PC-3 (cell line): ENCODE results near the gene SPINDOC. TPM values are rescaled to one million over a fixed set of nuclear protein-coding genes. Genes with fewer than 3 reads are reported as not detected.

Source experiments
- ATAC-seq: fragments of 200-7000 bp; cut with Tn5 transposase; 2 replicates; pipeline ENCODE4 v1.9.1; 2020; ENCODE audit warnings: mild to moderate bottlenecking, moderate library complexity
- BruUV-seq: library from RNA; stranded (reverse); fragments of 400-500 nt; replicated peaks from 2 replicates; lab custom pipeline; 2021; lab: Mats Ljungman, UMichigan
- CTCF ChIA-PET: fragments of 300-600 bp; sonication (Branson Sonifier 250); formaldehyde crosslinking; loops from one replicate; lab custom pipeline; 2022; ENCODE audit warnings: antibody characterized with exemption; lab: Charles Lee
- POLR2A ChIA-PET: fragments of 300-600 bp; sonication (Branson Sonifier 250); formaldehyde crosslinking; loops from one replicate; lab custom pipeline; 2022; ENCODE audit warnings: antibody characterized with exemption; ENCODE audit not compliant: unreplicated experiment; lab: Charles Lee
- DNase-seq: peaks from one replicate; pipeline ENCODE4 v3.0.0-alpha.2; 2015
- H2AFZ ChIP-seq: fragments of 300-600 bp; sonication (generic); 2 replicates; pipeline ENCODE4 v1.6.0; 2016; ENCODE audit warnings: antibody characterized with exemption, low read length
- H3F3A ChIP-seq: fragments of 300-600 bp; sonication (generic); one replicate; pipeline ENCODE4 v1.6.0; 2017; ENCODE audit warnings: antibody characterized with exemption, low read length, control low read depth, mild to moderate bottlenecking; ENCODE audit not compliant: unreplicated experiment
- H3K27ac ChIP-seq: fragments of 300-600 bp; sonication (generic); 2 replicates; pipeline ENCODE4 v1.5.1; 2016; ENCODE audit warnings: mild to moderate bottlenecking, low read length
- H3K27me3 ChIP-seq: fragments of 300-600 bp; sonication (generic); 2 replicates; pipeline ENCODE4 v1.6.1; 2016; ENCODE audit warnings: low read length, mixed read lengths
- H3K36me3 ChIP-seq: fragments of 300-600 bp; sonication (generic); 2 replicates; pipeline ENCODE4 v1.6.1; 2016; ENCODE audit warnings: low read depth, mixed run types, low read length, mixed read lengths
- H3K4me1 ChIP-seq: fragments of 300-600 bp; sonication (generic); 2 replicates; pipeline ENCODE4 v1.5.1; 2016; ENCODE audit warnings: low read length; ENCODE audit not compliant: insufficient read depth
- H3K4me2 ChIP-seq: fragments of 300-600 bp; sonication (generic); 2 replicates; pipeline ENCODE4 v1.6.0; 2016; ENCODE audit warnings: low read length
- H3K4me3 ChIP-seq: fragments of 300-600 bp; sonication (generic); 2 replicates; pipeline ENCODE4 v1.5.1; 2016; ENCODE audit warnings: mild to moderate bottlenecking, low read length, mixed read lengths
- H3K79me2 ChIP-seq: fragments of 300-600 bp; sonication (generic); 2 replicates; pipeline ENCODE4 v1.6.1; 2017; ENCODE audit warnings: low read length, mixed read lengths
- H3K9ac ChIP-seq: fragments of 300-600 bp; sonication (generic); 2 replicates; pipeline ENCODE4 v1.6.0; 2016; ENCODE audit warnings: mild to moderate bottlenecking, low read length
- H3K9me2 ChIP-seq: fragments of 300-600 bp; sonication (generic); replicated peaks from 2 replicates; pipeline ENCODE4 v1.6.1; 2016; ENCODE audit warnings: mixed run types, low read length, mixed read lengths
- H3K9me3 ChIP-seq: fragments of 300-600 bp; sonication (generic); 2 replicates; pipeline ENCODE4 v1.6.1; 2016; ENCODE audit warnings: low read length, mixed read lengths
- H4K20me1 ChIP-seq: fragments of 300-600 bp; sonication (generic); 2 replicates; pipeline ENCODE4 v1.6.1; 2016; ENCODE audit warnings: low read length, mixed read lengths
- CTCF ChIP-seq: fragments of 300-600 bp; sonication (generic); conservative IDR thresholded peaks from 2 replicates; pipeline ENCODE4 v1.5.1; 2017; ENCODE audit warnings: antibody characterized with exemption, low read depth, mild to moderate bottlenecking, low read length
- EZH2 ChIP-seq: fragments of 300-600 bp; sonication (generic); IDR thresholded peaks from one replicate; pipeline ENCODE4 v1.6.1; 2017; ENCODE audit warnings: antibody characterized with exemption, mild to moderate bottlenecking, low read length; ENCODE audit not compliant: unreplicated experiment
- EZH2phosphoT487 ChIP-seq: fragments of 300-600 bp; sonication (generic); IDR thresholded peaks from 2 replicates; pipeline ENCODE4 v1.6.1; 2018; ENCODE audit warnings: mild to moderate bottlenecking, antibody characterized with exemption, low read length, borderline replicate concordance
- intact Hi-C: fragments of 100-400 bp; cut with micrococcal nuclease; formaldehyde crosslinking; loops from 2 replicates; pipeline ENCODE4 v1.9.0; 2023
- total RNA-seq: library from RNA; depleted of rRNA; stranded (reverse); fragments of >200 nt; gene quantifications from 2 replicates; pipeline ENCODE4 v1.2.3, GENCODE V29; 2014

The SPINDOC gene
- total RNA-seq, 1 experiment from 2014 or later, result 61.5 TPM

GRCh38 chr11:63839508-63840355 is 26.5 kb downstream of the SPINDOC start:
- ChIA-PET CTCF (interaction anchor here (0.6 to 3.0 kb wide), 2 partner anchors 32 to 175 kb away, joined by 3 to 20 read pairs; no protein-coding TSS in a partner anchor), POLR2A (interaction anchor here (0.6 kb wide), 1 partner anchor 55 kb away, joined by 3 read pairs; no protein-coding TSS in a partner anchor)
- Histone ChIP-seq H3K4me2 (peak overlapping the region; percentile 94), H3K9me3 (no peaks in the 10 kb centered on the region), H3K27me3 (no peaks in the 10 kb centered on the region), H3K79me2 (peaks cover 56% of the 10 kb centered on the region), H3K36me3 (peaks cover 8% of the 10 kb centered on the region; the same call in 1 of the 2 replicates), H3K4me1 (peaks cover 47% of the 10 kb centered on the region), H3K9me2 (no peaks in the 10 kb centered on the region), H3K9ac (peak overlapping the region; percentile 96), H4K20me1 (peaks cover 47% of the 10 kb centered on the region), H3K27ac (peak overlapping the region; percentile 21; the same call in 1 of the 2 replicates), H2AFZ (0 out of 2 replicates have a peak overlapping the region, but pooled peaks have one; percentile 27), H3F3A (peaks cover 4% of the 10 kb centered on the region), H3K4me3 (peak overlapping the region; percentile 75)
- ATAC-seq (no peak), DNase-seq (peak; percentile 44)
- intact Hi-C loops, result loop anchor here (2.0 to 5.0 kb wide), 3 partner anchors 73 to 313 kb away; partner anchors contain the start of gene NAA40
- BruUV-seq, result no TSS peak
- TF ChIP-seq CTCF (no peak), EZH2 (no peak), EZH2phosphoT487 (no peak)

- ChIA-PET POLR2A (no interaction called here), CTCF (no interaction called here)
- BruUV-seq, result TSS peak; percentile 14
- Histone ChIP-seq H3K36me3 (peaks cover 8% of the 10 kb centered on the region; the same call in 1 of the 2 replicates), H3K9me3 (no peaks in the 10 kb centered on the region), H3K27me3 (no peaks in the 10 kb centered on the region), H3K4me1 (peaks cover 54% of the 10 kb centered on the region), H3K79me2 (peaks cover 64% of the 10 kb centered on the region), H3F3A (peaks cover 9% of the 10 kb centered on the region), H3K27ac (no peak overlapping the region), H3K4me3 (peak overlapping the region; percentile 75), H3K4me2 (peak overlapping the region; percentile 94), H4K20me1 (peaks cover 53% of the 10 kb centered on the region), H3K9me2 (no peaks in the 10 kb centered on the region), H2AFZ (no peak overlapping the region), H3K9ac (peak overlapping the region; percentile 96)
- no peak for ATAC-seq
- intact Hi-C loops, result loop anchor here (1.0 to 2.0 kb wide), 2 partner anchors 51 to 98 kb away; partner anchors contain the start of gene NAA40
- TF ChIP-seq EZH2, result no peak
- TF ChIP-seq CTCF, result no peak
- no peak for TF ChIP-seq EZH2phosphoT487
- DNase-seq, result no peak
These were observed 27.3 kb downstream of the SPINDOC start for GRCh38 chr11:63840356-63841060.
